Measurements from ENCODE around the gene ARRDC2. TPM values are rescaled to one million over a fixed set of nuclear protein-coding genes. Genes with fewer than 3 reads are reported as not detected.
"Not testable (repeated sequence)": the region's sequence is repeated elsewhere in the genome, so short reads cannot be mapped to it uniquely, and the experiment has no call there.

ARRDC2 gene
- total RNA-seq, 1 donor from 2014 or later = 89.4 TPM

- peak overlapping the region; percentile 87 for H3K4me3 ChIP-seq
- DNase-seq = no peak
Observed at GRCh38 chr19:18000480-18000914, 7.5 kb upstream of the ARRDC2 start.

GRCh38 chr19:18000915-18001776, 6.8 kb upstream of the ARRDC2 start:
- ATAC-seq (peak; percentile 91 to 93), DNase-seq (peak; percentile 96)
- no peaks in the 10 kb centered on the region for H3K27me3 ChIP-seq (ENCODE audit: low read depth)
- intact Hi-C loops (cut with DNase I) = no loop called here
- H3K9me3 ChIP-seq = no peaks in the 10 kb centered on the region
- TF ChIP-seq CTCF (IDR thresholded peaks at IDR 0.05) = no peak
- H3K36me3 ChIP-seq = peaks cover 5% of the 10 kb centered on the region
- H3K4me3 ChIP-seq = peak overlapping the region; percentile 87
- peaks cover 35% of the 10 kb centered on the region for H3K4me1 ChIP-seq
- H3K27ac ChIP-seq = peak overlapping the region; percentile 91

More at GRCh38 chr19:18000480-18000914, 7.5 kb upstream of the ARRDC2 start:
- Histone ChIP-seq H3K27ac (peak overlapping the region; percentile 91), H3K36me3 (peaks cover 5% of the 10 kb centered on the region), H3K4me1 (peaks cover 35% of the 10 kb centered on the region), H3K27me3 (ENCODE audit: low read depth) (no peaks in the 10 kb centered on the region), H3K9me3 (no peaks in the 10 kb centered on the region)
- no peak for ATAC-seq
- TF ChIP-seq CTCF (IDR thresholded peaks at IDR 0.05) = no peak
- intact Hi-C loops (cut with DNase I) = no loop called here

- ATAC-seq (no peak), DNase-seq (no peak)
- peak overlapping the region; percentile 87 for H3K4me3 ChIP-seq
- peaks cover 5% of the 10 kb centered on the region for H3K36me3 ChIP-seq
- H3K27ac ChIP-seq = peak overlapping the region; percentile 91
- intact Hi-C loops (cut with DNase I) = no loop called here
- no peaks in the 10 kb centered on the region for H3K9me3 ChIP-seq
- peaks cover 36% of the 10 kb centered on the region for H3K4me1 ChIP-seq
- no peaks in the 10 kb centered on the region for H3K27me3 ChIP-seq (ENCODE audit: low read depth)
- no peak for TF ChIP-seq CTCF (IDR thresholded peaks at IDR 0.05)
Observed at GRCh38 chr19:18001777-18002345, 6.1 kb upstream of the ARRDC2 start.

GRCh38 chr19:18002347-18002850, 5.6 kb upstream of the ARRDC2 start:
- H3K9me3 ChIP-seq = no peaks in the 10 kb centered on the region
- H3K27ac ChIP-seq = peak overlapping the region; percentile 91
- no peak for TF ChIP-seq CTCF (IDR thresholded peaks at IDR 0.05)
- ATAC-seq (peak in 1 of 2 donors; percentile 2), DNase-seq (peak; percentile 86)
- no peaks in the 10 kb centered on the region for H3K27me3 ChIP-seq (ENCODE audit: low read depth)
- H3K4me1 ChIP-seq = peaks cover 42% of the 10 kb centered on the region
- peaks cover 5% of the 10 kb centered on the region for H3K36me3 ChIP-seq
- peak overlapping the region; percentile 87 for H3K4me3 ChIP-seq
- intact Hi-C loops (cut with DNase I) = no loop called here

- Histone ChIP-seq H3K4me1 (peaks cover 48% of the 10 kb centered on the region), H3K36me3 (peaks cover 25% of the 10 kb centered on the region)
- H3K27ac ChIP-seq; H3K9me3 ChIP-seq; H3K27me3 ChIP-seq (ENCODE audit: low read depth); ATAC-seq; H3K4me3 ChIP-seq; DNase-seq: not testable (repeated sequence)
- intact Hi-C loops (cut with DNase I) = loop anchor here (5.0 kb wide), 1 partner anchor 52 kb away; no protein-coding TSS in a partner anchor
Observed at GRCh38 chr19:18005750-18006149, 2.2 kb upstream of the ARRDC2 start.
